AML-193 (cell line): ENCODE results near the gene EEPD1.
A peak's percentile ranks its signal among the peaks of the same experiment; 100 is the strongest.
"Not testable (repeated sequence)": the region's sequence is repeated elsewhere in the genome, so short reads cannot be mapped to it uniquely, and the experiment has no call there.

Experiments
- DNase-seq, 2 experiments: peaks; one replicate each; lab custom pipeline; 2025; lab: John Stamatoyannopoulos, UW

EEPD1 gene

GRCh38 chr7:36128448-36129047 lies 24.5 kb upstream of the EEPD1 start:
- DNase-seq: peak in 1 of 2 experiments; percentile 17

- DNase-seq: no peak
Measured at GRCh38 chr7:36129048-36129534, 24.0 kb upstream of the EEPD1 start.

- DNase-seq: no peak
Measured at GRCh38 chr7:36130236-36130945, 22.7 kb upstream of the EEPD1 start.

- DNase-seq: no peak
Measured at GRCh38 chr7:36131026-36131425, 22.0 kb upstream of the EEPD1 start.

GRCh38 chr7:36131499-36131898 lies 21.6 kb upstream of the EEPD1 start:
- DNase-seq: no peak

GRCh38 chr7:36132012-36132411 lies 21.0 kb upstream of the EEPD1 start:
- no peak for DNase-seq

- no peak for DNase-seq
Measured at GRCh38 chr7:36135700-36136099, 17.4 kb upstream of the EEPD1 start.

- no peak for DNase-seq
Measured at GRCh38 chr7:36137258-36137657, 15.8 kb upstream of the EEPD1 start.

GRCh38 chr7:36137754-36138153 lies 15.3 kb upstream of the EEPD1 start:
- DNase-seq: no peak

- DNase-seq: no peak
Measured at GRCh38 chr7:36138209-36138608, 14.8 kb upstream of the EEPD1 start.

- no peak for DNase-seq
Measured at GRCh38 chr7:36141351-36141750, 11.7 kb upstream of the EEPD1 start.

GRCh38 chr7:36141850-36142249 lies 11.2 kb upstream of the EEPD1 start:
- DNase-seq: no peak

- DNase-seq: peak; percentile 26 to 39
Measured at GRCh38 chr7:36144189-36144588, 8.9 kb upstream of the EEPD1 start.

GRCh38 chr7:36145686-36146085 lies 7.4 kb upstream of the EEPD1 start:
- no peak for DNase-seq

GRCh38 chr7:36147361-36147760 lies 5.7 kb upstream of the EEPD1 start:
- DNase-seq: no peak

GRCh38 chr7:36148422-36149065 lies 4.5 kb upstream of the EEPD1 start:
- DNase-seq: no peak

- DNase-seq: not testable (repeated sequence)
Measured at GRCh38 chr7:36149240-36149639, 3.8 kb upstream of the EEPD1 start.

- DNase-seq: no peak
Measured at GRCh38 chr7:36149694-36150452, 3.2 kb upstream of the EEPD1 start.

- peak in 1 of 2 experiments; percentile 72 for DNase-seq
Measured at GRCh38 chr7:36151921-36152755, 916 bp upstream of the EEPD1 start.

- peak in 1 of 2 experiments; percentile 37 for DNase-seq
Measured at GRCh38 chr7:36153571-36154097, 580 bp downstream of the EEPD1 start.
